Heart left ventricle (tissue), 13 donors: ENCODE results near the gene LRIT3.

ENCODE experiments used
- POLR2A ChIP-seq, 2 donors: fragments of 450-650 bp; IDR thresholded peaks; one replicate each; pipeline ENCODE4 v1.6.1; 2017; ENCODE audit warnings: antibody characterized with exemption in 2 of 2, mild to moderate bottlenecking in 2 of 2, moderate library complexity in 2 of 2
- TF ChIP-seq, protein P1 (sequence below), 12 donors: fragments of 200-600 bp; sonication (generic) in 4 of 12; IDR thresholded peaks; one replicate each; pipeline versions ENCODE4 v1.5.0 to v1.8.0; 2018 to 2022; ENCODE audit warnings: antibody characterized with exemption in 12 of 12, mild to moderate bottlenecking in 5 of 12
- donor health status: ischemic (EF 13 %, LVEDD 7.1; RV severe dilation, severe dysfunction).
- donor health status: DM: no; HTN: yes; CAD: no.
- donor health status: DM: no; HTN: no; CAD: no.
- donor health status: ischemic (EF 25% LVEDD 6.9; RV normal size, moderate dysfunction).
- donor health status: ischemic (EF 25% LVEDD 5.7; RV mildly dilated, moderate dysfunction).
- donor health status: ischemic (EF 35%, LVEDD 5.7; RV mildly dilated, moderate dysfunction).
- donor health status: nonischemic (EF 11% LVEDD 7.7; RV severe dilation, severe dysfunction).
- donor health status: DM: yes; HTN: yes; CAD: no.
- donor health status: PGD.
- donor health status: ischemic (EF 29% LVEDD 5.4; RV normal size, mild dysfunction).
- donor health status: nonischemic (EF 23%, LVEDD 6.1; RV moderate dilation, normal function).

DNA sequence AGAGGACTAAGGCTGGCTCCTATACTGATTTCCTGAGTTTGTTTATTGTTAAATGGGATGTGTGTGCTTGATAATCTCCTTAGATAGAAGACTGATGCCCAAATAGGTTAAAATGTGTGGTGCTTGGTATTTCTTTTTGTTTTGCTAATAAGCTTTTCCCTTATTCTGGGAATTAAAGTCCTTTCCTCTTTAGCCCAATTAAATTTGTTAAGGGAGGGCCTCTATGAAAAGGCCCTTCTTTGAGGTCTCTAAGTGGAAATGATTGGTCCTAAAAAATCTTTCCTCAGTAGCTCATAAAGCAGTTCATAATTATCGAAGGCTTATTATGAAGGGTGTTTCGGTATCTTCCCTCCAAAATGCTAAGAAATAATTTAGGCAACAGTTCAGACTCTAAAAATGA lies 20.2 kb upstream of the LRIT3 start, which contains the start of gene RRH:
- TF ChIP-seq, protein P1, sequence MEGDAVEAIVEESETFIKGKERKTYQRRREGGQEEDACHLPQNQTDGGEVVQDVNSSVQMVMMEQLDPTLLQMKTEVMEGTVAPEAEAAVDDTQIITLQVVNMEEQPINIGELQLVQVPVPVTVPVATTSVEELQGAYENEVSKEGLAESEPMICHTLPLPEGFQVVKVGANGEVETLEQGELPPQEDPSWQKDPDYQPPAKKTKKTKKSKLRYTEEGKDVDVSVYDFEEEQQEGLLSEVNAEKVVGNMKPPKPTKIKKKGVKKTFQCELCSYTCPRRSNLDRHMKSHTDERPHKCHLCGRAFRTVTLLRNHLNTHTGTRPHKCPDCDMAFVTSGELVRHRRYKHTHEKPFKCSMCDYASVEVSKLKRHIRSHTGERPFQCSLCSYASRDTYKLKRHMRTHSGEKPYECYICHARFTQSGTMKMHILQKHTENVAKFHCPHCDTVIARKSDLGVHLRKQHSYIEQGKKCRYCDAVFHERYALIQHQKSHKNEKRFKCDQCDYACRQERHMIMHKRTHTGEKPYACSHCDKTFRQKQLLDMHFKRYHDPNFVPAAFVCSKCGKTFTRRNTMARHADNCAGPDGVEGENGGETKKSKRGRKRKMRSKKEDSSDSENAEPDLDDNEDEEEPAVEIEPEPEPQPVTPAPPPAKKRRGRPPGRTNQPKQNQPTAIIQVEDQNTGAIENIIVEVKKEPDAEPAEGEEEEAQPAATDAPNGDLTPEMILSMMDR (IDR thresholded peaks at IDR 0.05) = no peak
- no peak for TF ChIP-seq POLR2A (IDR thresholded peaks at IDR 0.05)
